ENCODE results near the gene UPK1A. TPM values are rescaled to one million over a fixed set of nuclear protein-coding genes. Genes with fewer than 3 reads are reported as not detected.
A peak's percentile ranks its signal among the peaks of the same experiment; 100 is the strongest.

UPK1A gene
- polyA plus RNA-seq, 1 donor from 2014 or later: not detected

- no peaks in the 10 kb centered on the region for H3K27me3 ChIP-seq (ENCODE audit: insufficient read depth, low read depth, low read length)
- no peak overlapping the region for H3K27ac ChIP-seq (ENCODE audit: low read length)
- H4K20me1 ChIP-seq (ENCODE audit: insufficient read depth): no peaks in the 10 kb centered on the region
- no peaks in the 10 kb centered on the region for H3K9me2 ChIP-seq (ENCODE audit: insufficient read depth, low read length)
- H3K4me3 ChIP-seq (ENCODE audit: low read length): no peak overlapping the region
- no peak overlapping the region for H3K9ac ChIP-seq (ENCODE audit: low read length)
- no peaks in the 10 kb centered on the region for H3K9me3 ChIP-seq (ENCODE audit: low read length)
- H2AFZ ChIP-seq (ENCODE audit: low read depth, low read length): no peak overlapping the region
- H3K79me2 ChIP-seq (replicated peaks; ENCODE audit: insufficient read depth, low read length): no peaks in the 10 kb centered on the region
- TF ChIP-seq TAF1 (IDR thresholded peaks at IDR 0.05; ENCODE audit: low read depth): no peak
- TF ChIP-seq CTCF (IDR thresholded peaks at IDR 0.05; ENCODE audit: poor library complexity, severe bottlenecking): no peak
- TF ChIP-seq RAD21 (conservative IDR thresholded peaks at IDR 0.05): no peak
- TF ChIP-seq POLR2AphosphoS5 (IDR thresholded peaks at IDR 0.05): no peak
- TF ChIP-seq MXI1 (conservative IDR thresholded peaks at IDR 0.05; ENCODE audit: poor library complexity, severe bottlenecking): no peak
- no peak for TF ChIP-seq SMC3 (conservative IDR thresholded peaks at IDR 0.05; ENCODE audit: poor library complexity)
- TF ChIP-seq EZH2 (IDR thresholded peaks at IDR 0.05; ENCODE audit: borderline replicate concordance, insufficient read depth, low read length, poor library complexity, severe bottlenecking): no peak
- TF ChIP-seq EP300 (conservative IDR thresholded peaks at IDR 0.05; ENCODE audit: poor library complexity, severe bottlenecking): no peak
- no peak for TF ChIP-seq REST (IDR thresholded peaks at IDR 0.05; ENCODE audit: borderline replicate concordance)
- no peak overlapping the region for H3K4me2 ChIP-seq (ENCODE audit: low read length)
- H3F3A ChIP-seq (ENCODE audit: insufficient read depth, low read length, poor library complexity, severe bottlenecking): no peaks in the 10 kb centered on the region
- H3K36me3 ChIP-seq (ENCODE audit: insufficient read depth, low read length): no peaks in the 10 kb centered on the region
Observed at GRCh38 chr19:35696835-35697234, 30.5 kb downstream of the UPK1A start.

GRCh38 chr19:35702223-35703012 lies 36.1 kb downstream of the UPK1A start:
- peak overlapping the region; percentile 15 for H3K27ac ChIP-seq (ENCODE audit: low read length)
- no peaks in the 10 kb centered on the region for H3K9me2 ChIP-seq (ENCODE audit: insufficient read depth, low read length)
- peak overlapping the region; percentile 50 for H3K9ac ChIP-seq (ENCODE audit: low read length)
- H3F3A ChIP-seq (ENCODE audit: insufficient read depth, low read length, poor library complexity, severe bottlenecking): no peaks in the 10 kb centered on the region
- H3K79me2 ChIP-seq (replicated peaks; ENCODE audit: insufficient read depth, low read length): no peaks in the 10 kb centered on the region
- TF ChIP-seq CTCF (IDR thresholded peaks at IDR 0.05; ENCODE audit: poor library complexity, severe bottlenecking) (peak; percentile 26), REST (IDR thresholded peaks at IDR 0.05; ENCODE audit: borderline replicate concordance) (no peak), POLR2AphosphoS5 (IDR thresholded peaks at IDR 0.05) (no peak), RAD21 (conservative IDR thresholded peaks at IDR 0.05) (peak; percentile 35), EP300 (conservative IDR thresholded peaks at IDR 0.05; ENCODE audit: poor library complexity, severe bottlenecking) (peak; percentile 45), EZH2 (IDR thresholded peaks at IDR 0.05; ENCODE audit: borderline replicate concordance, insufficient read depth, low read length, poor library complexity, severe bottlenecking) (no peak), MXI1 (conservative IDR thresholded peaks at IDR 0.05; ENCODE audit: poor library complexity, severe bottlenecking) (no peak), SMC3 (conservative IDR thresholded peaks at IDR 0.05; ENCODE audit: poor library complexity) (peak; percentile 51)
- peak overlapping the region; percentile 43 for H3K4me2 ChIP-seq (ENCODE audit: low read length)
- H3K9me3 ChIP-seq (ENCODE audit: low read length): no peaks in the 10 kb centered on the region
- peak overlapping the region; percentile 77 for H2AFZ ChIP-seq (ENCODE audit: low read depth, low read length)
- H3K4me3 ChIP-seq (ENCODE audit: low read length): peak overlapping the region; percentile 85
- H3K27me3 ChIP-seq (ENCODE audit: insufficient read depth, low read depth, low read length): no peaks in the 10 kb centered on the region
- no peaks in the 10 kb centered on the region for H4K20me1 ChIP-seq (ENCODE audit: insufficient read depth)
- H3K36me3 ChIP-seq (ENCODE audit: insufficient read depth, low read length): no peaks in the 10 kb centered on the region

All from neural cell (in vitro differentiated cells).